ENCODE data around the gene ZNF770.

The ZNF770 gene, protein sequence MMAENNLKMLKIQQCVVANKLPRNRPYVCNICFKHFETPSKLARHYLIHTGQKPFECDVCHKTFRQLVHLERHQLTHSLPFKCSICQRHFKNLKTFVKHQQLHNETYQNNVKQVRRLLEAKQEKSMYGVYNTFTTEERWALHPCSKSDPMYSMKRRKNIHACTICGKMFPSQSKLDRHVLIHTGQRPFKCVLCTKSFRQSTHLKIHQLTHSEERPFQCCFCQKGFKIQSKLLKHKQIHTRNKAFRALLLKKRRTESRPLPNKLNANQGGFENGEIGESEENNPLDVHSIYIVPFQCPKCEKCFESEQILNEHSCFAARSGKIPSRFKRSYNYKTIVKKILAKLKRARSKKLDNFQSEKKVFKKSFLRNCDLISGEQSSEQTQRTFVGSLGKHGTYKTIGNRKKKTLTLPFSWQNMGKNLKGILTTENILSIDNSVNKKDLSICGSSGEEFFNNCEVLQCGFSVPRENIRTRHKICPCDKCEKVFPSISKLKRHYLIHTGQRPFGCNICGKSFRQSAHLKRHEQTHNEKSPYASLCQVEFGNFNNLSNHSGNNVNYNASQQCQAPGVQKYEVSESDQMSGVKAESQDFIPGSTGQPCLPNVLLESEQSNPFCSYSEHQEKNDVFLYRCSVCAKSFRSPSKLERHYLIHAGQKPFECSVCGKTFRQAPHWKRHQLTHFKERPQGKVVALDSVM

DNA sequence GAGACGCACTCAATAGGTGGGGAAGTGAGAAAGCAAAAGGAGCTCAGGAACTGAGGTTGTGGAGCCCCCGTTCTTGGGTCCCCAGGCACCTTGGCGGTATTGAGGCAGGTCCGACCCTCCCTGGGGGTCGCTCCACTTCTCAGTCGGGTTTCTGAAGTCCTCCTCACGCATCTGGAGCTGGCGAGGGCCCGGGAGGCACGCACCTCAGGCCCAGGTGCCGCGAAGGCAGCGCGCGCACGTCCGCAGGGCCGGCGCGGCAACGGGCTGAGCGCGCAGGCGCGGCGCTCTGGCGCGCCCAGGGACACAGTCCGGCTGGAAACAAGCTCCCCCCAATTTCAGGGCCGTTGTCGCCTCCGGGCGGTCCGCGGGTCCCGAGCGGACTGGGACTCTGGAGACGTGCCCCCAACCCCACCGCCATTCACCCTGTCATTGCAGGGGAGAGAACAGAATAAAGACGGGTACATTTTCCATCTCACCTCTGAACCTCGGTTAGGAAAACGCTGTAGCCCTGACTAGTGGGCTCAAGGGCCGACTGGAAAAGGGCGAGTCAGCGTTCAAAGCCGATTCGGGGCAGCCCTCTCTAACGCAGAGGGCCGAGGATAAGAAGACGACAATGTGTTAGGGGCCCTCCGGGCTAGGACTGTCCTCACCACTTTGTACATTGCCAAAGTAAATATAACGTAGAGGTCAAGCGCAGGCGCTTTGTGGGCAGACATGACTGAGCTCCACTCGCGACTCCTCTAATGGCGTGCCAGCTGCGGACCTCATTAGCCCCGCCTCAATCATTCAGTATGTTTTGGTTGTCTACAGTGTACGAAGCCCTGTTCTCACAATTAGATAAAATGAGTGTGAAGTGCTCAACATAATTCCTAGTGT is at the start of gene ZNF770:
Gene ZNF770 (minus strand): TSS at position 261 of the 876 bp plus-strand sequence. CDS start 4,853 bp downstream, outside the sequence.
- DNase-seq, result peak; percentile 68

DNA sequence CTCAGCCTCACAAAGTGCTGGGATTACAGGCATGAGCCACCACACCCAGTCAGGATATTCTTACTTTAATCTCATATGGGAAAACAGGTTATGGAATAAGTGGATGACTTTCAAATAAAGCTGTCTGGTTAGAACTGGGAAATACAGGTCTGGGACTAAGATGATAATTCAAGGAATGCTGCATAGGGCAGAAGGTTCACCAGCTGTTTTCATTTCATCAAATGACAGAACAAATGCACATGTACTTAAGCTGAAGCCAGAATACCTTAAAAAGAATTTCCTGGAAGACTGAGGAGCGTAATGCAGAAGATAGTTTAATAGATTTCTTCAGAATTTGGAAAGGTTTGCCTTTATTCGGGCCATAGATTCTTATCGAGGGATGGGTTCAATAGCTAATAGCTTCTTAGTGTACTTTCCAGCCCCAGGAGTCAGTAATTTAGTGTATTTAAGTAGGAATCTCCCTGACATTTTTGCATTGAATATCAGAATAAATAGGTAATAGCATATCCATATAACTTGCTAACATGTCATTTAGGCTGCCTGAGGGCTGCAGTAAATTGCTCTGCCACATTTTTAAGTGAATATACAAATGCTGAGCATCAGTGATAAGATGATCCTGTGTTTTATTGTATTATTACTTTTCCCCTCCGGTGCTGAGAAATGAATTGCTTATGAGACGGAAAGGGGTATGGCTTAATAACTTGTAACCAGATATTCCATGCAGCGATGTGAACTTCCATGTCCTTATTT is 40.3 kb upstream of the ZNF770 start:
- DNase-seq, result no peak

DNA sequence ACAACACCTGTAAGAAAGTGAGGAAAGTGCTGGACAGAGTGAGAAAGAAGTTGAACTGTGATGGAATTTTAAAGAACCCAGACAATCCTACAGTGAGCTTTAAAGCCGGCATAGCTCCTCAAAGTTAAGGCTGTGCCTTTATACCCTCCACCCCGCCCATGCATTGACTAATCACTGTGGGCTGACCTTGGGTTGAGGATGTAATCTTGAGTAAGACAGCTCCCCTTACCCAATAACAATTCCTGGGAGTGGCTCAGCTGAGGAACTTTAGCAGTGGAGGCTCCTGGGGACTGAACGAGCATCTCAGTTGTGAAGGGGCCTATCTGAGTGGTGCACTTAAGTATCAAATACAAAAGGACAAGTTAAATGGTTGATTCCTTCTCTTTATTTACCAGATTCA is 35.7 kb upstream of the ZNF770 start:
- no peak for DNase-seq

DNA sequence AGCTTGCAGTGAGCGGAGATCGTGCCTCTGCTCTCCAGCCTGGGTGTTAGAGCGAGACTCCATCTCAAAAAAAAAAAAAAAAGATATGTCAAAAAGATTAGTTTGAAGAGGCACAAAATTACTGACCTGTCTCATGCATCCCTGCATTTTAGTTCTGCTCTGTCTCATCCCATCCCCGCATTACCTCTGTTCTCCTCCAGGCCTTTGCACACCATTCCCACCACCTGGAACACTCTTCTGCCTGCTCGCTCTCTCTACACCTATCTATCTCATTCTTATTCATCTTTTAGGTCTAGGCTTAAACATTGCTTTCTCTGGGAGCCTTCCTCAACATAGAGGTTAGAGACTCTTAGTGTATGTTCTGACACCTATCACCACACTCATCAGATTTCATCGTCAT is 32.9 kb upstream of the ZNF770 start:
- no peak for DNase-seq

DNA sequence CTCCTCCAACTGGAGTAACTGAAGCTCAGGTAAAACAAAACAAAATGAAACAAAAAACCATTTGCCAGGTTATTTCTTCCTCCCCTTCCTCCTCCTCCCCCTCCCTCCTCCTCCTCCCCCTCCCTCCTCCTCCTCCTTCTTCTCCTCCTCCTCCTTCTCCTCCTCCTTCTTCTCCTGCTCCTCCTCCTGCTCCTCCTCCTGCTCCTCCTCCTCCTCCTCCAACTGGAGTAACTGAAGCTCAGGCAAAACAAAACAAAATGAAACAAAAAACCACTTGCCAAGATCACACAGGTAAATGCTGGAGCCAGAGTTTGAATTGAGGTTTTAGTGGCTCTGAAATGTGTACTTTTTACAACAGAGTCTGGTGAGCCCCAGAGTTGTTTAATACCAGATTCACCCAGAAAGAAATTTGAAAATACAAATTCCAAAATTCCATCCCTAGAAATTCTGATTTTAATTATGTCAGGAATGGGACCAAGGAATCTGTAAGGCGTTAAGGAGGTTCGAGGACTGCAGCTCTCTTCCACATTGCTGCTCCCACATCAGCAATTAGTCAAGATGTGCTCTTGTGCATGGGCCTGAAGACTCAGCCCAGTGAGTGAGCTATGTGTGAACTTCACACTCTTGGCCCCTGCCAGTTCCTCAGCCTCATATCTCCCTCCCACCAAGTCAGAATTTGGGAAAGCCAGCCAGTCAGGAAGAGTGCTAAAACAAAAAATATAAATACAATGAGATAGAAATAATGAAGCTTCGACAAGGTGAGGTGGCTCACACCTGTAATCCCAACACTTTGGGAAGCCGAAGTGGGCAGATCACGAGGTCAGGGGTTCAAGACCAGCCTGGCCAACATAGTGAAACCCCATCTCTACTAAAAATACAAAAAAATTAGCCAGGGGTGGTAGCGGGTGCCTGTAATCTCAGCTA is 31.6 kb upstream of the ZNF770 start:
- DNase-seq, result no peak

DNA sequence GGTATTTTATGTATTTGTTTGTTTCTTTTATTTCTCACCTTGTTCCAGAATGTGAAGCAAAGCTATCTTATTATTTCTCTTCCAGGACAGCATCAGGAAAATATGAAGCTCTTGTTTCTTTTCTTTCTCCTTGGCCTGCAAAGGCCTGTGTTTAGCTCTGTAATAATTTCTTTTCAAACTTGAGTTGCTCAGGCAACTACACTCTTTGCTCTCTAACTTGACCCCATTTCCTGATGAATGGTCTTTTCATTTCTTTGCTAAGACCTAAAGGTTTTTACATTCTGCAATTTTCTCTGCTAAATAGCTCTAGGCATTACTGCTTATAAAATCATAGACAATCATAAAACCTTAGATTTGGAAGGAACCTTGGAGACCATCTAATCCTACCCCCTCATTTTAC is 26.2 kb upstream of the ZNF770 start:
- no peak for DNase-seq

DNA sequence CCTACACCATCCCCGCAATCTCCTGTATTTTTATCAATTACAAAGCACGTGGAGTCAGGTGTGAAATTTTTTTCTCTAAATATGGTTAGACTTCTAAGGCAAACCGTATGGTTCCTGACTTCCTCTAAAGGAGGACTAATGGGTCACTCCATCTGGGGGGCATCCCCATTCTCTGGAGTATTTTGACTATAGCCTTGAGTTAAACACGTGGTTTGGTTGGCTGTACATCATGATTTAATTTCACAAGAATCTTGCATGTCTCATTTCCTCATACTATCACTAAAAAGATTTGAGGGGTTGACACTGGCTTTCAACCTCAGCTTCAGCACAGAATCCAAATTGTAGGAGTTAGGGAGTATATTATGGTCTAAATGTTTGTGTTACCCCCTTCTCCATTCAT is 25.3 kb upstream of the ZNF770 start:
- DNase-seq, result no peak

DNA sequence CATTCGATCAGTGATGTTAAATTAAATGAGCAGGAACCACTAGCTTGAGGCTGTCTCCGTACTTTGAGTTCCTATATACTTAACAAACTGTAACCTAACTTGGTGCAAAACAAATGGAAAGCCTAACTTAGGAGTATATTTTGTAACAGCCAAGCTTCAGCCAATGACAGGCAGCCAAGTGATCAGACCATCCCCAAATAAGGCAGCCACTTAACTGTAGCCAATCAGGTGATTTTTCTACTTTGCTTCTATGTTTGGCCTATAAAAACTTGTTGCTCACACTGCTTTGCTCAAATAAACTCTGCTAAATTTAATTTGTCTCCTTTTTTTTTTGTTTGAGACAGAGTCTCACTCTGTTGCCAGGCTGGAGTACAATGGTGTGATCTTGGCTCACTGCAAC is 19.3 kb upstream of the ZNF770 start:
- no peak for DNase-seq

DNA sequence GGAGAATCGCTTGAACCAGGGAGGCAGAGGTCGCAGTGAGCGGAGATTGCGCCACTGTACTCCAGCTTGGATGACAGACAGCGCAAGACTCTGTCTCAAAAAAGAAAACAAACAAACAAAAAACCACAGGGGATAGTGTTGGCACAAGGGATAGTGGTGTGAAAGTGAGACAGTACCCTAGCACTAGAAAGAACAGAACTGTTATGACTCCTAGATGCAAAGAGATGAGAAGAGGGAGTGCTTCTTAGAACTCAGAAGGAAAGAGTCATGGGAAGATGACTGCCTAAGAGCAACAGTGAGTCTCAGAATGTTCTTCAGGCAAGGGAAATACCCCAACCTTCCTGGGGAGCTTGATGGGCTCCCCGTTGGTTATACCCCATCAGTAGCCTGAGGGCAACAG is 17.8 kb upstream of the ZNF770 start:
- no peak for DNase-seq

DNA sequence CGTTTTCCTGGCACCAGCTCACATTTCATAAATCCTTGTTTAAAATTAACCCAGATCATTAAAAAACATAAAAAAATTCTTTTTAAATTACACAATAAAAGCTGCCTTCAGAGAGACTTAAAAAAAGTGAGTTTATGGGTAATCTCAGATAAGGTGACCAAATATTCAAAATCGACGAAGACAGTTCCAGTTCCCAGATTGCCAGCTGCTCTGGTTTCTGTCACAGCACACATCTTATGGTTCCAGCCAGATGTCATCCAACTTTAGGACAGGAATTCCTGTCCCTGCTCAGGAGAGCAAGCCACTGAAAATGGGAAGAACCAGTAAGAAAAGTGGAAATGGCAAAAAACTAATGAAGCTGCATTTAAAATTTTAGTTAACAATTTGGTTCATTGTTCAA is 15.8 kb upstream of the ZNF770 start:
- DNase-seq, result no peak

DNA sequence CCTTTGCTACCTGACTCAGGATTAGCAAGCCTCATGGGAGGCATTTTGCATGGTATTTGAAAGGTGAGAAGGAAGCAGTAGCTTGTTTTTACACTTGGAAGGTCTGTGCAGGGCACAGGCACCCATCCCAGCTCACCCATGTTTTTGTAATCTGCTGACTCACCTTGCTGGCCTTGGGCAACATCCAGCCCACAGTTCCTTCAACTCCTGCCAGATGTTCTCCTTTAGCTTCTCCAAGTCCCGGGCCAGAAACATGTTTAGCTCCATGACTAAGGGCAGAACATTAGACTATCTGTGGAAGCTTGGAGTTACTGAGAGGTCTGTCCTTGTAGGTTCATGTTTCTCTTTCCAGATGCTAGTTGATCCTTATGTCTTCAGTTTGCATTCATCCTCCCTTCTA is 12.4 kb upstream of the ZNF770 start:
- no peak for DNase-seq

DNA sequence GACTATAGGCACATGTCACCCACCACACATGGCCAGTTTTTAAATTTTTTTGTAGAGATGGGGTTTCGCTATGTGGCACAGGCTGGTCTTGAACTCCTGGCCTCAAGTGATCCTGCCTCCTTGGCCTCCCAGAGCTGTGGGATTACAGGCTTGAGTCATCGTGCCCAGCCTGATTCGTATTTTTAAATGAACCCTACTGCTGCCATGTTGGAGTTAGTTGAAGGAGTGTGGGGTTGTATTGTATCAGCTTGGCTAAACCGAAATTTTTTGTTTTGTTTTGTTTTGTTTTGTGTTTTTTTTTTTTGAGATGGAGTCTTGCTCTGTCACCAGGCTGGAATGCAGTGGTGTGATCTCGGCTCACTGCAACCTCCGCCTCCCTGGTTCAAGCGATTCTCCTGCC is 11.8 kb upstream of the ZNF770 start:
- no peak for DNase-seq

DNA sequence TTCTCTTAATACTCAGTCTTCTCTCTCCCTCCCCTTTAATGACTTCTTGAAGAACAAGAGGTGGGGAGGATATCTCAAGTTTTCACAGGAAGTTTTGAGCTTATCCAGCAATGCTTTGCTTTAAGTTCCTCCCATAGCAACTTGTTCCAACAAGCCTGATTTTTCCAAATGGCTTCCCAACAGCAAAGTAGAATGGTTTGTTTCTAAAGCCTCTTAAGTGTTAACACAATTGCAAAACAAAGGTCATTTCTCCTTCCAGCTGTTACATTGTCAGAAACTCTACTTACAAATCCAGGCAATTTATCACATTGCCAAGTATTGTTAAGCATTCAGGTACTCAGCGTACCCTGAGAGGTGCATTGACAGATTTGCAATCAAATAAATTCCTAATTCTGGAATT is 6.8 kb upstream of the ZNF770 start:
- no peak for DNase-seq

DNA sequence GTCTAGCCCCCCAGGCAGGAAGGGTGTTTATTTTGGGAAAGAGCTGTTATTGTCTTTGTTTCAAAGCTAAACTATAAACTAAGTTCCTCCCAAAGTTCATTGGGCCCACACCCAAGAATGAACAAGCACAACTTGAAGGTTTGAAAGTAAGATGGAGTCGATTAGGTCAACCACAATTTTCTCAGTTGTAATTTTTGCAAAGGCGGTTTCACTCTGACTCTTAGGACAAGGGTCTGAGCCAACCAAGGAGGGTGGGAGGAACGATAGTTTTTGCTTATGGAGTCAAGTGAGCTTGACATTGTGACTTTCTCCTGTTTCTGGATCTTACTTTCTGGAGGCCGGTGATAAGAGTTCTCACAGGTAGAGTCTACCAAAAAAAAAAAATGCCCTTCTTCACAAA is 5.8 kb upstream of the ZNF770 start:
- no peak for DNase-seq

DNA sequence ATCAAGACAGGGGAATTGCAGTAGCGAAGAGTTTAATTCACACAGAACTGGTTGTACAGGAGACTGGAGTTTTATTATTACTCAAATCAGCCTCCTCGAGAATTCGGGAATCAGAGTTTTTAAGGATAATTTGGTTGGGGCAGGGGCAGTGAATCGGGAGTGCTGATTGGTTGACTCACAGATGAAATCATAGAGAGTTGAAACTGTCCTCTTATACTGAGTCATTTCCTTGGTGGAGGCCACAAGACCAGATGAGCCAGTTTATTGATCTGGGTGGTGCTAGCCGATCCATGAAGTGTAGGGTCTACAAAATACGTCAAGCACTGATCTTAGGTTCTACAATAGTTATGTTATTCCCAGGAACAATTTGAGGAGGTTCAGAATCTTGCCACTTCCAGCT is 5.3 kb upstream of the ZNF770 start:
- no peak for DNase-seq

DNA sequence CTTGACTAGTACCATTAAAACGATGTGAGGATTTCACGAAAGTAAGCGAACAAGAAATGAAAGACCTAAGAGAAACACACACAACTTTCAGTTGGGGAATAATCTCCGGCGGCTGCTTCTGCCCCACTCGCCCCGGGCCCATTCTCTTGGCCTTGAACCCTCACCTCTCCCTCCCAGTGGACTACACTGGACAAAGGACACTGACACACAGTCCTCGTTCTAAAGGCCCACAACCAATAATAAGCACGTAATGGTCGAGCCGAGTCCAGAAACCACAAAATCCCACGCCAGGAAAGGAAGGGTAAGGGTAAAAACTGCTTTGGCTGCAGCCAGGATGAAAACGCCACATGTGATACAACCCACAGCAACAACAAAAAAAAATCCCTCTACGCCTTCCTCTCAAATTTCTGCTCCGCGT is 469 bp downstream of the ZNF770 start:
- no peak for DNase-seq

DNA sequence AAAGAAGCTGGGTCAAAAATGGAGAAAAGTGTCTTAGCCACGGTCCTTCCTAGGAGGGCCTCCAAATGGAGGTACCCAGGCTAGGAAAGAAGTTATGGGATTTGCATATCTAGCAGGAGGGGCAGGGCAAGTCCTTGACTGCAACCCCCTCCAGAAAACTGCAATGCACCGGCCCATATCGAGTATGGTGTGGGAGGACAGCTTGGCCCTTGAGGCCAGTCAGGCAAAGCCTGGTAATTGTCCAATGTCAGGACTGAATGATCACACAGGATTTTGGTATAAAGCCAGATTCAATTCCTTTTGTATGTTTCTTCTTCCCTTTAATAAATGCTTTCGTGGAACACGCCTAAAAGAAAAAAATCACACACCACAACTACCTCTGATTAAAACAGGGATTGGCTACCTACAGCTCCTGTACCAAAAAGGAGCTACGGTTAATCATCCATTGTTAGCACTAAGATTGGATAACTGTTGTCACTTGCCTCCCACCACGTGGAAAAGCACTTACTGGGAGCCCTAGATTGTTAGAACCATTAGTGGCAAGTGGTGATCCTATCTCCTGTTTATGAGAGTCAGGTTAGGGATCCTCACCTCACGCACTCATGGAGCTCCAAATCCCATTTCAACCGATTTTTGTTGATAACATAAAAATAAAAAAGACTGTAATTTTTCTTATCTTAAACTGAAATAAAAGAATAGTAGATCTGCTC is 1.2 kb downstream of the ZNF770 start:
- no peak for DNase-seq

DNA sequence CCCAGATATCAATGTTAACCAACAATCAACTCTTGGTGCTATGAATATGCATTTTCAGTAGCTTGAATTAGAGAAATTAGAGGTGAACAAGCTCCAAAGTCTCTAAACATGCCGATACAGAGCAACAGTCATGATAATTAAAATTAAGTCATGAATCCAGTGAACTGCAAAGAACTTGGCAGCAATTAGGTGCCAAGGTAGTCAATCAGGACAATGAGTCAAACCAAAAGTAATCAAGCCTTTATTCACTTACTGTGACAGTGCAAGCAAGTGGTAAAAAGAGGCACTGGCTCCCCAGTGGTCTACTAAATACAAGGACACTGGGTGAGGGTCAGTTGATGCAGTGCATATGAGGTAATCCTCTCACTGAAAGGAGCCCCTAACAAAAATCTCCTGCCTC is 1.8 kb downstream of the ZNF770 start:
- DNase-seq, result no peak

DNA sequence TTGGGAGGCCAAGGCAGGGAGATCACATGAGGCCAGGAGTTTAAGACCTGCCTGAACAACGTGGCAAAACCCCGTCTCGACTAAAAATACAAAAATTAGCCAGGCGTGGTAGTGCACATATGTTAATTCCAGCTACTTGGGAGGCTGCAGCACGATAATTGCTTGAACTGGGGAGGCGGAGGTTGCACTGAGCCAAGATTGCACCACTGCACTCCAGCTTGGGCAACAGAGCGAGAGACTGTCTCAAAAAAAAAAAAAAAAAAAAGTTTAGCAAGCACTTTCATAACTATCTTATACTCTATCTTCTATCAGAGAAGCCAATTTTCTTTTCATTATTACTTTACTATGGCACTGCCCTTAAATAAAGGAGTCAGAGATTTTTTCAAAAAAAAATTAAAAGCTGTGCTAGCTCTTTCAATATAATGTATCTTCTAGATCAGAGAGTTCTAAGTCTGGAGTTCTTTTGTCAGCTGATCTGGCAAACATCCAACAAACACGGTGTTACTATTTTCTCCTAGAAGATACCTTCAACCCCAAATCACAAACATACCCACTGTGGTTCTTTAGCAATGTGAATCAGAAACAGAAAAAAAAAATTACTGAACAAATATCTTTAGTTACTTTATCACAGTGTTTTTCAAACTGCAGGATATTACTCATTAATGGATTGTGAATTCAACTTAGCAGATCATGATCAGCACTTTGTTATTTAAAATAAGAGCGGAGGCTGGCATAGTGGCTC is 3.0 kb downstream of the ZNF770 start:
- DNase-seq, result no peak

DNA sequence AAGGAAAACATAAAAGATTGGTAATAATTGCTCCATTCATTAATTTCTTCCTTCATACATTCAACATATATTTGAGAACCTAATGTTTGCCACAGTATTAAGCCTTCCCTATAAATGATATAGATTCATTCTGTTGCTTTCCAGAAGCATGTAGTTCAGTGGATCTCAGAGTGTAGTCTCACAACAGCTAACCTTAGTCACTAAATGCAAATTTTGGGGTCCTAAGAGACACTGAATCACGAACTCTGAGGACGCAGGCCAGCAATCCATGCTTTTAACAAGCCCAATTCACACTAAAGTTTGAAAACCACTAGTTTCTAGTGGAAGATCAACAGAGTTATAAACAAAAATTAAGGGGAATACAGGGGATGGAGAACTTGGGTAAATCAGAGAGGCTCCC is 11.3 kb downstream of the ZNF770 start:
- no peak for DNase-seq
